Kidney (tissue), 14 donors: ENCODE measurements around the gene FKBP10. TPM values are rescaled to one million over a fixed set of nuclear protein-coding genes. Genes with fewer than 3 reads are reported as not detected.
A peak's percentile ranks its signal among the peaks of the same experiment; 100 is the strongest.

Source experiments
- DNase-seq, 5 donors: peaks; one replicate each; pipeline ENCODE4 v3.0.0-alpha.2; 2013 to 2020
- FAIRE-seq: peaks from 2 replicates; lab custom pipeline; 2012; peaks lifted over from hg19 to GRCh38; lab: Jason Lieb, UNC
- H3K27ac ChIP-seq, 2 donors: one replicate each; pipeline ENCODE4 v1.7.0; 2013; ENCODE audit warnings: low read depth in 2 of 2, low read length in 2 of 2, inconsistent platforms in 1 of 2
- H3K27me3 ChIP-seq: one replicate; pipeline ENCODE4 v1.7.1; 2013; ENCODE audit warnings: low read length, inconsistent platforms; ENCODE audit not compliant: control insufficient read depth, insufficient read depth
- H3K36me3 ChIP-seq, 3 donors: one replicate each; pipeline versions ENCODE4 v1.7.0 to v1.7.1; 2013; ENCODE audit warnings: low read length in 3 of 3, control low read depth in 1 of 3, inconsistent platforms in 1 of 3; ENCODE audit not compliant: insufficient read depth in 3 of 3, control insufficient read depth in 2 of 3
- H3K4me1 ChIP-seq, 3 donors: one replicate each; pipeline versions ENCODE4 v1.7.0 to v1.7.1; 2013; ENCODE audit warnings: low read length in 3 of 3, inconsistent platforms in 1 of 3, low read depth in 1 of 3; ENCODE audit not compliant: control insufficient read depth in 2 of 3, insufficient read depth in 2 of 3
- H3K4me3 ChIP-seq, 3 donors: one replicate each; pipeline versions ENCODE4 v1.7.0 to v1.8.1; 2013; ENCODE audit warnings: low read length in 3 of 3, control low read depth in 1 of 3, inconsistent platforms in 1 of 3
- H3K9ac ChIP-seq, 3 donors: one replicate each; pipeline versions ENCODE4 v1.7.0 to v1.7.1; 2013; ENCODE audit warnings: low read length in 3 of 3, control low read depth in 1 of 3, inconsistent platforms in 1 of 3
- H3K9me3 ChIP-seq, 3 donors: one replicate each; pipeline versions ENCODE4 v1.7.0 to v1.7.1; 2013; ENCODE audit warnings: low read length in 3 of 3, control low read depth in 1 of 3, inconsistent platforms in 1 of 3; ENCODE audit not compliant: control insufficient read depth in 2 of 3, insufficient read depth in 1 of 3
- CTCF ChIP-seq: IDR thresholded peaks from 3 replicates; pipeline ENCODE4 v1.5.1; 2012; ENCODE audit warnings: mild to moderate bottlenecking, moderate library complexity, borderline replicate concordance; ENCODE audit not compliant: insufficient read depth; ENCODE audit errors: extremely low read depth
- intact Hi-C: fragments of 100-400 bp; cut with DNase I; formaldehyde crosslinking; loops from one replicate; pipeline ENCODE4 v1.11.1; 2022
- polyA plus RNA-seq: library from polyadenylated mRNA; stranded (reverse); fragments of 350-450 nt; fragmentation: Illumina TruSeq; extraction: RNeasy Lipid Tissue Mini Kit (QIAGEN cat#74804); gene quantifications from one replicate; pipeline ENCODE4 v1.2.3, GENCODE V29; 2014; ENCODE audit warnings: low read depth, low replicate concordance; ENCODE audit not compliant: insufficient read depth
- total RNA-seq: library from RNA; stranded (reverse); fragmentation: NEBNext Ultra II Directional; extraction: Animal tissue kit (Norgen Biotek cat#: 25700); gene quantifications from one replicate; pipeline ENCODE4 v1.2.1, GENCODE V29; 2021
- donor health status: control.
- donor health status: control.
- donor health status: control.
- donor health status: control.
- donor health status: control.
- donor health status: DM: yes; HTN: yes; CAD: no.
- donor health status: Normal renal cell carcinoma (clear cell type).

The FKBP10 gene
- total and polyA plus RNA-seq, 2 donors from 2014 or later, result 19.6 to 38.3 TPM

GRCh38 chr17:41811549-41812380 is 1.0 kb upstream of the FKBP10 start, which contains the start of gene P3H4:
P3H4 (minus strand) TSS chr17:41811949; CDS start chr17:41811915, 34 bp downstream.
- Histone ChIP-seq H3K36me3 (no peaks in the 10 kb centered on the region), H3K27ac (peak within 1 kb of the TSS; percentile 28 to 57), H3K27me3 (no peaks in the 10 kb centered on the region), H3K9ac (peak within 1 kb of the TSS; percentile 25 to 58 (median 49)), H3K4me1 (peaks cover 0 to 23% (median 13%) of the 10 kb centered on the region in 3 donors), H3K4me3 (peak within 1 kb of the TSS; percentile 59 to 84 (median 74)), H3K9me3 (no peaks in the 10 kb centered on the region)
- intact Hi-C loops, result no loop called here
- peak; percentile 73 for TF ChIP-seq CTCF
- DNase-seq (peak; percentile 87 to 93 (median 92)), FAIRE-seq (no peak)

DNA sequence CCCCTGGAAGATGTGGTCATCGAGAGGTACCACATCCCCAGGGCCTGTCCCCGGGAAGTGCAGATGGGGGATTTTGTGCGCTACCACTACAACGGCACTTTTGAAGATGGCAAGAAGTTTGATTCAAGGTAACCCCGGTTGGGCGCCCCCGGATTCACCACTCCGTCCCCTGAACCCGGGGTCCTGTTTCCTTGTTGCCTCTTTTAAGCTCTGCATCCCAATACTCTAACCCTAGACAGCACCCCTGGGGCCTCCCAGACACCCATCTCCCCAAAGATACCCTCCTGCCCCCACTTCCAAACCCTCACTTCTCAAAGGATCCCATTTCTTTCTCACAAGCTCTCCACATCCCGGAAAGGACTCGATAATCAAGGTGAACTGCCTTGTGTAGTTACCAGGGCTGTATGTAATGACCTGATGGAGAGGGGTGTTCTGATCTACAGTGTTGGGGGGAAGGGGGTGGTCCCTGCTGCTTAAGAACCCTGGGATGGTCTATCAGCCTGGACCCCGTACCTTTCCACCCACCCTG is 412 bp downstream of the FKBP10 start:
- Histone ChIP-seq H3K27me3 (no peaks in the 10 kb centered on the region), H3K9ac (no peak overlapping the region), H3K9me3 (no peaks in the 10 kb centered on the region), H3K4me3 (peak overlapping the region in 2 of 3 donors; percentile 74 to 84), H3K36me3 (no peaks in the 10 kb centered on the region), H3K27ac (no peak overlapping the region), H3K4me1 (peaks cover 0 to 21% (median 13%) of the 10 kb centered on the region in 3 donors)
- FAIRE-seq (no peak), DNase-seq (no peak)
- no peak for TF ChIP-seq CTCF
- intact Hi-C loops, result no loop called here

- FAIRE-seq (no peak), DNase-seq (peak in 1 of 5 donors; percentile 53)
- Histone ChIP-seq H3K27me3 (no peaks in the 10 kb centered on the region), H3K36me3 (no peaks in the 10 kb centered on the region), H3K9ac (no peak overlapping the region), H3K27ac (no peak overlapping the region), H3K9me3 (no peaks in the 10 kb centered on the region), H3K4me3 (peak overlapping the region in 1 of 3 donors; percentile 84), H3K4me1 (peaks cover 0 to 21% (median 13%) of the 10 kb centered on the region in 3 donors)
- intact Hi-C loops, result no loop called here
- TF ChIP-seq CTCF, result no peak
These were observed 908 bp downstream of the FKBP10 start for GRCh38 chr17:41813699-41814124.
